Neural progenitor cell (in vitro differentiated cells): ENCODE data around the gene RTL10. TPM values are rescaled to one million over a fixed set of nuclear protein-coding genes. Genes with fewer than 3 reads are reported as not detected.

Source experiments
- DNase-seq: peaks from one replicate; pipeline ENCODE4 v3.0.0-alpha.2; 2016; ENCODE audit warnings: low spot score
- H2AFZ ChIP-seq: fragments of 200-600 bp; sonication (generic); replicated peaks from 2 replicates; pipeline ENCODE4 v1.6.1; 2016; ENCODE audit warnings: antibody characterized with exemption
- H3F3A ChIP-seq: fragments of 200-600 bp; sonication (generic); 2 replicates; pipeline ENCODE4 v1.6.1; 2016; ENCODE audit warnings: antibody characterized with exemption, low read depth
- H3K27ac ChIP-seq: fragments of 200-600 bp; sonication (generic); 2 replicates; pipeline ENCODE4 v1.5.1; 2016; ENCODE audit warnings: mild to moderate bottlenecking
- H3K27me3 ChIP-seq: fragments of 200-600 bp; sonication (generic); 2 replicates; pipeline ENCODE4 v1.6.1; 2016; ENCODE audit warnings: mild to moderate bottlenecking, moderate library complexity
- H3K36me3 ChIP-seq: fragments of 200-600 bp; sonication (generic); 2 replicates; pipeline ENCODE4 v1.5.1; 2016
- H3K4me1 ChIP-seq: fragments of 200-600 bp; sonication (generic); 2 replicates; pipeline ENCODE4 v1.6.1; 2016; ENCODE audit warnings: mixed run types
- H3K4me2 ChIP-seq: fragments of 200-600 bp; sonication (generic); 2 replicates; pipeline ENCODE4 v1.6.1; 2016
- H3K4me3 ChIP-seq: fragments of 200-600 bp; sonication (generic); 2 replicates; pipeline ENCODE4 v1.5.1; 2016
- H3K79me2 ChIP-seq: fragments of 200-600 bp; sonication (generic); 2 replicates; pipeline ENCODE4 v1.6.1; 2016; ENCODE audit warnings: low read depth
- H3K9ac ChIP-seq: fragments of 200-600 bp; sonication (generic); 2 replicates; pipeline ENCODE4 v1.6.1; 2016
- H3K9me3 ChIP-seq: fragments of 200-600 bp; sonication (generic); 2 replicates; pipeline ENCODE4 v1.5.1; 2016; ENCODE audit warnings: low read depth
- H4K20me1 ChIP-seq: fragments of 200-600 bp; sonication (generic); 2 replicates; pipeline ENCODE4 v1.6.1; 2016; ENCODE audit warnings: low read depth
- H3K27ac Mint-ChIP-seq: 3 replicates; pipeline ENCODE4 v1.8.0; 2021; ENCODE audit warnings: mixed read lengths
- H3K27me3 Mint-ChIP-seq: 2 replicates; pipeline ENCODE4 v1.8.0; 2022; ENCODE audit warnings: low read depth, mild to moderate bottlenecking, inconsistent platforms, moderate library complexity, mixed read lengths; ENCODE audit not compliant: insufficient read depth
- H3K36me3 Mint-ChIP-seq: 3 replicates; pipeline ENCODE4 v1.8.0; 2021; ENCODE audit warnings: mixed read lengths
- H3K4me1 Mint-ChIP-seq: 3 replicates; pipeline ENCODE4 v1.8.0; 2021; ENCODE audit warnings: mixed read lengths
- H3K4me3 Mint-ChIP-seq: 3 replicates; pipeline ENCODE4 v1.8.0; 2021; ENCODE audit warnings: mild to moderate bottlenecking, moderate library complexity, mixed read lengths
- H3K9me3 Mint-ChIP-seq: 3 replicates; pipeline ENCODE4 v1.8.0; 2020; ENCODE audit warnings: mixed read lengths
- CTCF ChIP-seq: fragments of 200-600 bp; sonication (generic); IDR thresholded peaks from 2 replicates; pipeline ENCODE4 v1.5.1; 2017; ENCODE audit warnings: antibody characterized with exemption, mild to moderate bottlenecking
- EZH2 ChIP-seq: fragments of 200-600 bp; sonication (generic); IDR thresholded peaks from 2 replicates; pipeline ENCODE4 v1.6.1; 2017; ENCODE audit warnings: antibody characterized with exemption, mild to moderate bottlenecking, moderate library complexity
- EZH2phosphoT487 ChIP-seq: fragments of 200-600 bp; sonication (generic); IDR thresholded peaks from 2 replicates; pipeline ENCODE4 v1.6.1; 2017; ENCODE audit warnings: antibody characterized with exemption
- total RNA-seq: library from RNA; depleted of rRNA; stranded (reverse); fragments of >200 nt; gene quantifications from 2 replicates; pipeline ENCODE4 v1.2.3, GENCODE V29; 2015; ENCODE audit warnings: low replicate concordance

Gene RTL10
- total RNA-seq, 1 donor from 2014 or later, result 7.3 TPM

GRCh38 chr22:19897726-19898125 is 43.1 kb upstream of the RTL10 start:
- Mint-ChIP-seq H3K27me3 (peaks cover 14% of the 10 kb centered on the region), H3K36me3 (no peaks in the 10 kb centered on the region), H3K27ac (no peak overlapping the region), H3K9me3 (no peaks in the 10 kb centered on the region), H3K4me1 (peaks cover 43% of the 10 kb centered on the region), H3K4me3 (no peak overlapping the region)
- no peak overlapping the region for H3K4me3 ChIP-seq
- H3F3A ChIP-seq, result peaks cover 9% of the 10 kb centered on the region
- H3K4me2 ChIP-seq, result no peak overlapping the region
- H3K4me1 ChIP-seq, result peaks cover 11% of the 10 kb centered on the region
- no peak for DNase-seq
- peaks cover 3% of the 10 kb centered on the region for H4K20me1 ChIP-seq
- no peak overlapping the region for H2AFZ ChIP-seq
- no peak overlapping the region for H3K9ac ChIP-seq
- H3K9me3 ChIP-seq, result no peaks in the 10 kb centered on the region
- no peaks in the 10 kb centered on the region for H3K36me3 ChIP-seq
- H3K27me3 ChIP-seq, result peaks cover 19% of the 10 kb centered on the region
- no peak overlapping the region for H3K27ac ChIP-seq
- H3K79me2 ChIP-seq, result no peaks in the 10 kb centered on the region
- TF ChIP-seq EZH2phosphoT487 (no peak), EZH2 (no peak), CTCF (no peak)

- H3K4me3 Mint-ChIP-seq, result no peak overlapping the region
- H3F3A ChIP-seq, result peaks cover 15% of the 10 kb centered on the region
- H3K9ac ChIP-seq, result no peak overlapping the region
- H3K4me3 ChIP-seq, result no peak overlapping the region
- H3K36me3 Mint-ChIP-seq, result no peaks in the 10 kb centered on the region
- peaks cover 17% of the 10 kb centered on the region for H3K27me3 Mint-ChIP-seq
- TF ChIP-seq EZH2phosphoT487 (no peak), EZH2 (no peak), CTCF (no peak)
- H2AFZ ChIP-seq, result no peak overlapping the region
- H3K4me2 ChIP-seq, result no peak overlapping the region
- peaks cover 12% of the 10 kb centered on the region for H4K20me1 ChIP-seq
- peaks cover 44% of the 10 kb centered on the region for H3K4me1 Mint-ChIP-seq
- H3K9me3 Mint-ChIP-seq, result no peaks in the 10 kb centered on the region
- DNase-seq, result no peak
- H3K4me1 ChIP-seq, result peaks cover 14% of the 10 kb centered on the region
- peaks cover 25% of the 10 kb centered on the region for H3K27me3 ChIP-seq
- no peak overlapping the region for H3K27ac ChIP-seq
- H3K79me2 ChIP-seq, result no peaks in the 10 kb centered on the region
- no peaks in the 10 kb centered on the region for H3K9me3 ChIP-seq
- no peak overlapping the region for H3K27ac Mint-ChIP-seq
- H3K36me3 ChIP-seq, result no peaks in the 10 kb centered on the region
These were observed 42.1 kb upstream of the RTL10 start for GRCh38 chr22:19896665-19897355.

GRCh38 chr22:19895160-19895849 is 40.6 kb upstream of the RTL10 start:
- Mint-ChIP-seq H3K36me3 (no peaks in the 10 kb centered on the region), H3K4me3 (no peak overlapping the region), H3K27ac (no peak overlapping the region), H3K27me3 (peaks cover 15% of the 10 kb centered on the region), H3K4me1 (peaks cover 47% of the 10 kb centered on the region), H3K9me3 (no peaks in the 10 kb centered on the region)
- no peak overlapping the region for H3K4me3 ChIP-seq
- no peaks in the 10 kb centered on the region for H3K36me3 ChIP-seq
- H3K9ac ChIP-seq, result no peak overlapping the region
- peaks cover 24% of the 10 kb centered on the region for H3F3A ChIP-seq
- peaks cover 37% of the 10 kb centered on the region for H3K27me3 ChIP-seq
- H3K4me2 ChIP-seq, result no peak overlapping the region
- no peak overlapping the region for H2AFZ ChIP-seq
- no peaks in the 10 kb centered on the region for H3K9me3 ChIP-seq
- DNase-seq, result no peak
- H3K79me2 ChIP-seq, result no peaks in the 10 kb centered on the region
- no peak overlapping the region for H3K27ac ChIP-seq
- H4K20me1 ChIP-seq, result peaks cover 13% of the 10 kb centered on the region
- H3K4me1 ChIP-seq, result peaks cover 29% of the 10 kb centered on the region
- TF ChIP-seq EZH2 (no peak), EZH2phosphoT487 (no peak), CTCF (no peak)
